H9 (cell line): ENCODE results near the gene PFDN1. TPM values are rescaled to one million over a fixed set of nuclear protein-coding genes. Genes with fewer than 3 reads are reported as not detected.

ENCODE experiments used
- DNase-seq: peaks from one replicate; pipeline ENCODE4 v3.0.0-alpha.2; 2017
- H2AFZ ChIP-seq: one replicate; pipeline ENCODE4 v1.6.1; 2013; ENCODE audit warnings: mild to moderate bottlenecking, low read length, control low read depth, moderate library complexity
- H2AK5ac ChIP-seq: 2 replicates; pipeline ENCODE4 v1.6.1; 2013; ENCODE audit warnings: low read length, control low read depth, mixed read lengths; ENCODE audit not compliant: insufficient read length
- H2BK120ac ChIP-seq: one replicate; pipeline ENCODE4 v1.6.1; 2013; ENCODE audit warnings: low read depth, mild to moderate bottlenecking, low read length, control low read depth, inconsistent platforms; ENCODE audit not compliant: poor library complexity, severe bottlenecking
- H2BK12ac ChIP-seq: 2 replicates; pipeline ENCODE4 v1.6.1; 2013; ENCODE audit warnings: low read length, control low read depth, mixed read lengths, low read depth; ENCODE audit not compliant: insufficient read length
- H2BK15ac ChIP-seq: 2 replicates; pipeline ENCODE4 v1.6.1; 2013; ENCODE audit warnings: low read depth, low read length, control low read depth
- H2BK20ac ChIP-seq: one replicate; pipeline ENCODE4 v1.6.1; 2013; ENCODE audit warnings: low read depth, mild to moderate bottlenecking, low read length, control low read depth, inconsistent platforms; ENCODE audit not compliant: poor library complexity, severe bottlenecking
- H2BK5ac ChIP-seq: 2 replicates; pipeline ENCODE4 v1.6.1; 2013; ENCODE audit warnings: low read length, control low read depth, mixed read lengths; ENCODE audit not compliant: insufficient read length
- H3K14ac ChIP-seq: 2 replicates; pipeline ENCODE4 v1.6.1; 2013; ENCODE audit warnings: low read length, control low read depth; ENCODE audit not compliant: insufficient read depth
- H3K18ac ChIP-seq: 2 replicates; pipeline ENCODE4 v1.6.1; 2013; ENCODE audit warnings: low read depth, mild to moderate bottlenecking, mixed read lengths, low read length, control low read depth; ENCODE audit not compliant: insufficient read length
- H3K23ac ChIP-seq: 2 replicates; pipeline ENCODE4 v1.6.1; 2013; ENCODE audit warnings: low read length, control low read depth, mixed read lengths, low read depth; ENCODE audit not compliant: insufficient read length
- H3K23me2 ChIP-seq: 2 replicates; pipeline ENCODE4 v1.6.1; 2013; ENCODE audit warnings: low read depth, mild to moderate bottlenecking, mixed read lengths, low read length, control low read depth; ENCODE audit not compliant: insufficient read length, poor library complexity, severe bottlenecking
- H3K27ac ChIP-seq: 2 replicates; pipeline ENCODE4 v1.5.1; 2013; ENCODE audit warnings: low read length, control low read depth, mixed read lengths, low read depth; ENCODE audit not compliant: insufficient read length
- H3K27me3 ChIP-seq: 2 replicates; pipeline ENCODE4 v1.6.1; 2013; ENCODE audit warnings: low read length, control low read depth, inconsistent platforms; ENCODE audit not compliant: insufficient read depth
- H3K4ac ChIP-seq: 2 replicates; pipeline ENCODE4 v1.6.1; 2013; ENCODE audit warnings: low read depth, mild to moderate bottlenecking, control low read depth, inconsistent platforms, low read length, moderate library complexity
- H3K4me1 ChIP-seq: 2 replicates; pipeline ENCODE4 v1.6.1; 2013; ENCODE audit warnings: low read length, control low read depth, inconsistent platforms; ENCODE audit not compliant: insufficient read depth
- H3K4me2 ChIP-seq: 2 replicates; pipeline ENCODE4 v1.6.1; 2013; ENCODE audit warnings: low read length, control low read depth, mixed read lengths; ENCODE audit not compliant: insufficient read length, insufficient read depth
- H3K56ac ChIP-seq: 2 replicates; pipeline ENCODE4 v1.6.1; 2013; ENCODE audit warnings: low read depth, mild to moderate bottlenecking, mixed read lengths, low read length, control low read depth; ENCODE audit not compliant: insufficient read length
- H3K79me1 ChIP-seq: 2 replicates; pipeline ENCODE4 v1.6.1; 2013; ENCODE audit warnings: low read depth, mild to moderate bottlenecking, moderate library complexity, low read length, control low read depth, inconsistent platforms; ENCODE audit not compliant: insufficient read depth, poor library complexity, severe bottlenecking
- H3K79me2 ChIP-seq: 2 replicates; pipeline ENCODE4 v1.6.1; 2013; ENCODE audit warnings: low read length, control low read depth, inconsistent platforms; ENCODE audit not compliant: insufficient read depth
- H3K9ac ChIP-seq: 2 replicates; pipeline ENCODE4 v1.6.1; 2013; ENCODE audit warnings: low read length, control low read depth, mixed read lengths; ENCODE audit not compliant: insufficient read length; ENCODE audit errors: extremely low read depth
- H3K9me3 ChIP-seq: one replicate; pipeline ENCODE4 v1.6.1; 2013; ENCODE audit warnings: low read depth, low read length, inconsistent platforms; ENCODE audit not compliant: control insufficient read depth
- H3T11ph ChIP-seq: one replicate; pipeline ENCODE4 v1.6.1; 2013; ENCODE audit warnings: mild to moderate bottlenecking, low read length, control low read depth, inconsistent platforms
- H4K20me1 ChIP-seq: one replicate; pipeline ENCODE4 v1.6.1; 2013; ENCODE audit not compliant: control insufficient read depth, insufficient read length, insufficient read depth
- H4K5ac ChIP-seq: 2 replicates; pipeline ENCODE4 v1.6.1; 2013; ENCODE audit warnings: low read depth, mild to moderate bottlenecking, mixed read lengths, low read length, control low read depth; ENCODE audit not compliant: insufficient read length
- H4K8ac ChIP-seq: replicated peaks from 2 replicates; pipeline ENCODE4 v1.6.1; 2013; ENCODE audit warnings: low read length, control low read depth, mixed read lengths, low read depth; ENCODE audit not compliant: insufficient read length
- H4K91ac ChIP-seq: 2 replicates; pipeline ENCODE4 v1.6.1; 2013; ENCODE audit warnings: low read depth, mild to moderate bottlenecking, moderate library complexity, mixed read lengths, low read length, control low read depth; ENCODE audit not compliant: insufficient read length
- H3K27ac Mint-ChIP-seq, 3 experiments: 2 replicates in 2 of 3; 3 replicates in 1 of 3; pipeline ENCODE4 v1.8.0; 2020 to 2021; ENCODE audit warnings: mixed read lengths in 3 of 3, mild to moderate bottlenecking in 1 of 3, moderate library complexity in 1 of 3
- H3K27me3 Mint-ChIP-seq: 2 replicates; pipeline ENCODE4 v1.8.0; 2021; ENCODE audit warnings: low read depth, mild to moderate bottlenecking, moderate library complexity, mixed read lengths
- H3K36me3 Mint-ChIP-seq, 3 experiments: 2 replicates in 2 of 3; 3 replicates in 1 of 3; pipeline ENCODE4 v1.8.0; 2020 to 2021; ENCODE audit warnings: low read depth in 3 of 3, mixed read lengths in 3 of 3; ENCODE audit not compliant: insufficient read depth in 1 of 3
- H3K4me1 Mint-ChIP-seq, 2 experiments: 2 replicates each; pipeline ENCODE4 v1.8.0; 2020; ENCODE audit warnings: mixed read lengths in 2 of 2
- H3K4me3 Mint-ChIP-seq, 2 experiments: 2 replicates in 1 of 2; 3 replicates in 1 of 2; pipeline ENCODE4 v1.8.0; 2020 to 2021; ENCODE audit warnings: mild to moderate bottlenecking in 2 of 2, mixed read lengths in 2 of 2, moderate library complexity in 1 of 2
- H3K9me3 Mint-ChIP-seq, 2 experiments: 2 replicates in 1 of 2; 3 replicates in 1 of 2; pipeline ENCODE4 v1.8.0; 2020; ENCODE audit warnings: mild to moderate bottlenecking in 2 of 2, mixed read lengths in 2 of 2, moderate library complexity in 1 of 2
- CTCF ChIP-seq: fragments of 200-600 bp; sonication (generic); conservative IDR thresholded peaks from 3 replicates; pipeline ENCODE4 v1.8.0; 2021; ENCODE audit warnings: antibody characterized with exemption, mild to moderate bottlenecking
- WGBS: extraction: QIAGEN DNeasy Blood & Tissue Kit; methylation state at CpG from one replicate; pipeline ENCODE4 v1.1.7; 2013; ENCODE audit warnings: missing lambda C conversion rate, low lambda C conversion rate, mixed read lengths; ENCODE audit not compliant: insufficient read length; ENCODE audit errors: extremely low coverage; 5-methylcytosine and 5-hydroxymethylcytosine counted together
- total RNA-seq: library from RNA; stranded (reverse); gene quantifications from 2 replicates; pipeline ENCODE4 v1.2.1, GENCODE V29; 2021

Gene PFDN1
- total RNA-seq, 1 experiment from 2014 or later: 58.3 TPM

- Histone ChIP-seq H3K4me2 (no peak overlapping the region), H3K9me3 (no peaks in the 10 kb centered on the region), H2AK5ac (no peak overlapping the region), H4K8ac (no peak overlapping the region), H4K5ac (no peak overlapping the region), H3K79me2 (no peaks in the 10 kb centered on the region), H3K9ac (no peak overlapping the region), H2BK120ac (no peak overlapping the region), H3K14ac (no peak overlapping the region), H3K23ac (no peak overlapping the region), H3K18ac (no peak overlapping the region), H3K23me2 (no peaks in the 10 kb centered on the region), H3K27me3 (no peaks in the 10 kb centered on the region), H3K27ac (no peak overlapping the region), H2BK5ac (no peak overlapping the region), H2BK20ac (no peak overlapping the region), H2AFZ (no peak overlapping the region), H3K56ac (no peak overlapping the region), H2BK15ac (no peak overlapping the region), H3K4me1 (no peaks in the 10 kb centered on the region), H3K4ac (no peak overlapping the region), H3K79me1 (no peaks in the 10 kb centered on the region), H4K20me1 (no peaks in the 10 kb centered on the region), H3T11ph (no peak overlapping the region), H2BK12ac (no peak overlapping the region), H4K91ac (no peak overlapping the region)
- H3K27me3 Mint-ChIP-seq: no peaks in the 10 kb centered on the region; the same call in none of the 2 replicates
- no peak overlapping the region for H3K27ac Mint-ChIP-seq
- no peaks in the 10 kb centered on the region for H3K36me3 Mint-ChIP-seq
- H3K9me3 Mint-ChIP-seq: no peaks in the 10 kb centered on the region; a peak in 1 of 5 replicates
- H3K4me1 Mint-ChIP-seq: peaks cover 10 to 13% of the 10 kb centered on the region in 2 experiments
- no peak for DNase-seq
- no peak for TF ChIP-seq CTCF
- no CpG with 5 or more reads among the region's 1 CpG for whole genome bisulfite sequencing
- H3K4me3 Mint-ChIP-seq: no peak overlapping the region
These were observed 21.8 kb upstream of the PFDN1 start for GRCh38 chr5:140324617-140325241.
